HG03457 (cell line): ENCODE measurements around the gene NPAS3.

ENCODE experiments used
- ATAC-seq: cut with Tn5 transposase; IDR thresholded peaks from one replicate; pipeline ENCODE4 v1.9.1; 2021; ENCODE audit warnings: moderate number of reproducible peaks; ENCODE audit not compliant: unreplicated experiment

NPAS3 gene

DNA sequence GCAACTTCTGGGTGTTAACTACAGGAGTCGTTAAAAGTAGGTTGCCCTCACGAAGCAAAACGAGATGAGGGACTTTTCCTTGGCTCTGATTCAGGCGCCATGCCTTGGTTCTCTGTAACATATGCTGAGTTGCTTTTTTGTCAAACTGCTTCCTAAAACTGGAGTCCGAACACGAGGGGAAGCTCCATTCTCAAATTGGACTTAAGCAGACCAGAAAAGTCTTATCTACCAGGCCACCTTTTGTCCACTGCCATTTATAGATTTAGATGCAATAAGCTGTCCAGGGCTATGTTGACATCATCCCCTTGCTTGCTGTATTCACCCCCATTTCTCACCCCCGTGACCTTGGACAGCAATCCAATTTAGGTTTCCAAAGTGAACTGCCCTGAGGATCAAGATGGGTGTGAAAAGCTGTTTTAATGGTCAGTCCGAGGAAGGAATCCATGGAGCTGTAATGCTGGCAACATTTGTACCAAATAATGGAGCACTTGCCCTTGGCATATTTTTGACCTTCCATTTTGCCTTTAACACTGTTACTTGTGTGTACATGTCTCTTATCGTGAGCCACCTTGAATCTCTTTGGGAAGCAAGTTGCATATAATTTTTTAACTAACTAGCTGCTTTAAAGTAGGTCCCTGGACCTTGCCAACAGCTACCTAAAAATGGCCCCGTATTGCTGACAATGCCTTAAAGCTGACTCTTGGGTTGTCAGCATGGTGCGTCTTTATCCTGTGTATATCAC lies 714.1 kb downstream of the NPAS3 start:
- no peak for ATAC-seq

DNA sequence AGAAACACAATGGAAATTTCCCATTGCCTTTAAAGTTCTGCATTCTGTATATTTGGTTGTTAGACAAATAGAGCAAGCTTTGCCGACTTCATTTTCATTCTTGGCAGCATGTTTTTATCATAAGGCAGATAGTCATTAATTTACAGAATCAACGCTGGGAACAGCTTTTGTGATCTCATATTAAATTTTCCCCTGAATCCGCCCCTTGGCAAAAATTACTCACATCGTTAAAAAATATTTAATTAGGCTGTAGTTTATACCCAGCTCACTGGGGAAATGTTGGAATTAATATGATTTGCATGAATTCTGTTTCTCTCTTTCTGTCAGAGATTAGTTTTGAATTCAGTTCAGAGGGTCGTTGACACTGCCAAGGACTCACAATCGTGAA lies 714.6 kb downstream of the NPAS3 start:
- no peak for ATAC-seq

GRCh38 chr14:33655421-33655820 lies 716.7 kb downstream of the NPAS3 start:
- no peak for ATAC-seq

- no peak for ATAC-seq
Observed at GRCh38 chr14:33657476-33657875, 718.8 kb downstream of the NPAS3 start.

DNA sequence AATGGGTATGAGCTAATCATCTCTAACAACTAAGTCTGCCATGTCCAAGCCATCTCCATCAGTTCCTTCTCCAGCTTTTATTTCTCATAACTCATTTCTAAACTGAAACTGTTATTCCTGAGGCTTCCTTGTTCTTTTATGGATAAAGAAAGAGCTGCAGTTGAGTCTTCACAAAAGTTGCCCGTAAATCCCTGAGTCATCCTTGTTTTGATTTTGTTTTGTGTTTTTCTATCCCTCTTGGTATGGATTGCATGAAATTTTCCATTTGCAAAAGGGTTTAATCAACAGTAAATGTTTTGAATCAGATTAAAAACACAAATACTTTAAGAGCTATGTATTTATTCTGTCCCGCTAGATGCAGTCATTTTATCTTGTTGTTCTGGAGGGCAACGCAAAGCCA lies 721.6 kb downstream of the NPAS3 start:
- no peak for ATAC-seq

GRCh38 chr14:33661101-33661500 lies 722.4 kb downstream of the NPAS3 start:
- no peak for ATAC-seq

- ATAC-seq, result no peak
Observed at GRCh38 chr14:33668066-33668465, 729.4 kb downstream of the NPAS3 start.

- ATAC-seq, result no peak
Observed at GRCh38 chr14:33669111-33669510, 730.4 kb downstream of the NPAS3 start.

- no peak for ATAC-seq
Observed at GRCh38 chr14:33670235-33670634, 731.6 kb downstream of the NPAS3 start.

DNA sequence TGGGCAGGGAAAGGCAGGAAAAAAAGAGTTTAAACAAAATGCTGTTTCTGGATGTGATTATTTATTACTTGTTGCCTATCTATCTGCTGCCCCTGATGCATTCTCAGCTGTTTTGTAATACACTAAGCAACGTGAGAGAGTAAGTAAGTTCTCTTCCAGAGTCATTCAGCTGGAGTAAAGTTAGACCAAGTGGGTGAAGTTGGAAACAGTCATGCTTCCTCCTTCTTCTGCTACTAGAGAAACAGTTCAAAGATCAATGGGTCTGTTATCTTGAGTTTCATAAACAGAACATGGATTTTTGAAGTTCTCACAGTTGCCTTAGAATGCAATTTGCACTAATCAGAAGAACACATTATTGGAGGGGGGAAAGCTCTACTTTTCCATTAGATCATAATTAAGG lies 732.9 kb downstream of the NPAS3 start:
- ATAC-seq, result no peak

DNA sequence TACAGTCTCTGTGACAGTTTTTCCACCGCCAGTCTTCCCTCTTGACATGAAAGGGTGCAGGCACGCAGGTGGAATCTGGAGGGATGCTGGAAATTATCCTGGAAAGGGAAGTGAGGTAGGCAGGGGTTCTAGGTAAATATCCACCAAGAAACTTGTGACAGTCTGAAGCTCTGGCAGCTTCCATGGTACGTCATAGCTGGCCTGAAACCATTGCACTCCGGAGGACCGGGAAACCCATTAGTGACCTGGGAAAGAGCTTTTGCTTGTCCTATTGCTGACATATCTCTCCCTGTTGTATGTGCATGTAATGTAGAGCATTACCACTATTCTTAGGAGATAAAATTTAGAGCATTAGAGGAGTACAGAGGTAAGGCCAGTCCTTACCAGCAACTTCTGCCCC lies 736.2 kb downstream of the NPAS3 start:
- no peak for ATAC-seq

DNA sequence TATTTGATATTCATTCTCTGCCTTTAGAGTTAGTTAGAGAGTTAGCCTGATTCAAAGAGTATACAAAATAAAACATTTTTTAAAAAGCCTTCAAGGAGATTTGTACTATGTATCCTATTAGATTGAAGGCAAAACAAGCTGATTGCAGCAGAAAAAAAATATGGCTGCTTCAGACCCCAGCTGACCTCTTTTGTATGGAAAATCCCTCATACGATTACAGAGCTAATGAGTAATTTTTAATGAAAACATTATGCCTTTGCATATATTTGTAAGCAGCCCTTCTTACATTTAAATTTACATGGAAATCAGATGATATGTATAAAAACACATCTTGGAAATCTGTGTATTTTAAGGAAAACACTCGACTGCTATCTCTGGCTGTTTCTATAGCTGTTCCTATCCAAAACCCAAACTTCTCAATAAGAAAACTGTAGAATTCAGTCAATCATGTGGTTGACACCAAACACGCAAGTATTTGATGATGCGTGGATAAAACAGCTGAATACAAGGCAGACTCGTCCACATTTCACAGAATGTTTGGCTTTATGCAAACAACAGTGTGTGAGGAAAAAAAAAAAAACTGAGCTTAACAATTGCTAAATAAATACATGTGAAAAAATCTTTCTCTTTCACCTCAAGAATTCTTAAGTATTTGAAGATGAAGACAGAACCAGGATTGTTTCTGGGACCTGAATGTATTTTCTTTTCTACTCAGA lies 736.9 kb downstream of the NPAS3 start:
- ATAC-seq, result no peak

GRCh38 chr14:33676135-33676566 lies 737.5 kb downstream of the NPAS3 start:
- no peak for ATAC-seq

GRCh38 chr14:33676891-33677290 lies 738.2 kb downstream of the NPAS3 start:
- ATAC-seq, result no peak

DNA sequence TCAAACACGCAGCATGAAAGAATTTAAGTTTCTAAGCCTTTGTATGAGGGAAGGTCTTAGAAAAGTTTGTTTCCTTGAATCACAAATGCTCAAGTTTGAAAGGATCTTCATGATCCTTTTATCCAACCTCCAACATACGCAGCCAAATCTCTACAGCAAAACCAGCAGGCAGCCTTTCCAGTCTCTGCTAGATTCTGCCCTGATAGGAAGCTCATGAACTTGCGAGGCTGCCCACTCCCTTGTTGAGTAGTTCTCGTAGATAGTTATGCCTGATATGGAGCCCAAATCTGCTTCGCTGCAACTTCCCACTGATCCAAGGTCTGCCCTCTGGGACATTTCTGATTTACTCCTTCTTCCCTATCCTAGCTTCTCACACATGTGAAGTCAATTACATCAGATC lies 739.3 kb downstream of the NPAS3 start:
- no peak for ATAC-seq

DNA sequence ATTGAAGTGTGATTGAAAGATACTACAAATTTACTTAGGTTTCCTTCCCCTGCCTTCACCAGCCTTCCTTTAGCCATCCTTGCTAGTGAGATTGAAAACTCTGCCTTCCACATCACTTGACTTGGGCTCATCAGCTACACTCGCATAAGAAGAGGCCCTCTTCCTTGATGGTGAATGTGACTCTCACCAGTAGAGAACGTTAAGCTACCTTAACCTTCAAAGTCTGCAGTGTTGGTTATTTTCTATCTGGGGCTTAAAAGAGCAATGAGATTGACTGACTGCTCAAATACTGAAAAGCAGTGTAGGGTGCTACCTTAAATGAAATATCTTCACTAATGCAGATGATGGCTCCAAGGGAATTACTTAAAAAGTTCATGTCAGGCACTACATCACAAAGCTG lies 740.3 kb downstream of the NPAS3 start:
- no peak for ATAC-seq

DNA sequence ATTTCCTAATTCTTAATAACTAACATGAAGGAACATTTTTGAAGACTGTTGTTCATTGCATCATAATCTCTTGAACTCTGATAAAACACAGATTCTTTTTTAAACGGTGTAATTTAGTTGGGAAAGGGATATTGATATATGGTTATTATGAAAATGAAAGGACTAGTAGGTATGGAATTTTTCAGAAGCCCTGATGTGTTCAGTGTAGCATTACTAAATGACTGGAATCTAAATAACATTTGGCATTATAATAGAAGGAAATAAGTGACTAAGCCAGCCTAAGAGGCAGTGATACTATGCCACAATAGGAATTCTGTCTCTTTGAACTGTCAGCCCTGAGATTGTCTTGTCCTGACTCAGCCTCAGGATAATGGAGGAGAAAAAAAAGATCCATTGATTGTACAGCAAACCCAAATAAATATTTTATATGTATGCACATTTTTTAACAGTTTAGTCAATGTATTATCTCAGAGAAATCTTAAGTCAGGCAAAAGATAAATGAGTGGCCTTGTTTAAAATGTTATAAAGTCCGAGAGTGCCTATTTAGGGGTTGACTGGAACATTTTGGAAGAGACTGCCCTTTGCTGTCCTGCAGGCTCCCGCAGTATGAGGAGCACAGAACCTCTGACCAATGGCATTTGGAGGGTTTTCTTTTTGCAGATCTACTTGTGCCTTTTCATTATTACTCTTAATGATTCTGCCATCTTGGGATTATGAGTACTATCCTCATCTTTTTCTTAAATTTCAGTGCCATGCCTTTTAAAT lies 741.0 kb downstream of the NPAS3 start:
- no peak for ATAC-seq

GRCh38 chr14:33680873-33681272 lies 742.2 kb downstream of the NPAS3 start:
- no peak for ATAC-seq

DNA sequence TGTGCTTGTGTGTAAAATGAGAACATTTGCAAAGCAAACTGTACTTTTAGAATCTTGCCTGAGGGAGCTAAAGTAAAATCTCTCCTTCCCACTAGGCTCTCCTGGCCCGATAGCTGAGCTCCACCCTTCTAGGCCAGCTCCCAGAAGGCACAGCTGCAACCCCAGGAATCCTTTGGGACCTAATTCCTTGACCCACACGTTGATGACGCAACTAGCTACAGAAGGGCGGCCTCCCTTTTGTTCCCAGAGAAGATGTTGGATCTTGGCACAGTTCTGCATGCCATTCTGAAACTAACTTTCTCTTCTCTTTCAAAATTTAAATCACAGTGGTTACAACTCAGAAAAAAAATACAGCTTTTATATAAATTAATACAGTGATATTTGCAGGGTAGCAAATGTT lies 744.1 kb downstream of the NPAS3 start:
- no peak for ATAC-seq

- ATAC-seq, result no peak
Observed at GRCh38 chr14:33685026-33685425, 746.3 kb downstream of the NPAS3 start.

DNA sequence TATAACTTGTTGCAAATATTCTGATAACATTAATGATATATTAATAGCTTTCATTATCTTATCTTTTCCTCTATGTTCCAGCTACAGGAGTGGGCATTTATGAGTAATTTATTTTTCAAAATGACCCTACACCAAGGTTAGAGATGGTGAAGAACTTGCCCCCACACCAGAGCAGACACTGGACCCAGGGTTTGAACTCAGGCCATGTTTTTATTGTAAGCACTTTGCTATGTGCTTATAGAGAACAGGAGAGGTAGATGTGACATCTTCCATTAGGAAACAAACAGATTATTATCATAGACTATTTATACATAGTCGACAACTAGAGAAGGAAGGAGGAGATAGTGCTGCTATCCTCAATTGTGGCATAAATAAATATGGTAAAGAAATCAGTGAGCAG lies 747.0 kb downstream of the NPAS3 start:
- ATAC-seq, result no peak

- no peak for ATAC-seq
Observed at GRCh38 chr14:33686218-33686617, 747.5 kb downstream of the NPAS3 start.
